OCI-LY1 (cell line): Measurements from ENCODE around the gene CFAP77.

Experiments
- H2AFZ ChIP-seq: fragments of 200-600 bp; sonication (generic), shearing (Covaris generic); 2 replicates; pipeline ENCODE4 v1.6.0; 2014; ENCODE audit warnings: antibody characterized with exemption, mild to moderate bottlenecking, low read length
- H3F3A ChIP-seq: fragments of 200-600 bp; sonication (generic), shearing (Covaris generic); 2 replicates; pipeline ENCODE4 v1.6.0; 2014; ENCODE audit warnings: mild to moderate bottlenecking, antibody characterized with exemption, low read length, moderate library complexity; ENCODE audit not compliant: insufficient read depth
- H3K27ac ChIP-seq: fragments of 200-600 bp; sonication (generic); 2 replicates; pipeline ENCODE4 v1.5.1; 2014; ENCODE audit warnings: low read length, mixed run types, mild to moderate bottlenecking, low read depth; ENCODE audit not compliant: poor library complexity, severe bottlenecking
- H3K27me3 ChIP-seq: fragments of 200-600 bp; sonication (generic); 2 replicates; pipeline ENCODE4 v1.6.0; 2014; ENCODE audit warnings: antibody characterized with exemption, mild to moderate bottlenecking, low read length, moderate library complexity; ENCODE audit not compliant: insufficient read depth
- H3K36me3 ChIP-seq: fragments of 200-600 bp; sonication (generic); 2 replicates; pipeline ENCODE4 v1.6.1; 2014; ENCODE audit warnings: mild to moderate bottlenecking, antibody characterized with exemption, low read length, moderate library complexity, mixed read lengths; ENCODE audit not compliant: insufficient read depth
- H3K4me1 ChIP-seq: fragments of 200-600 bp; sonication (generic); 2 replicates; pipeline ENCODE4 v1.5.1; 2014; ENCODE audit warnings: mild to moderate bottlenecking, low read length, moderate library complexity; ENCODE audit not compliant: insufficient read depth, severe bottlenecking
- H3K4me2 ChIP-seq: fragments of 200-600 bp; sonication (generic), shearing (Covaris generic); 2 replicates; pipeline ENCODE4 v1.6.1; 2014; ENCODE audit warnings: low read length
- H3K4me3 ChIP-seq: fragments of 200-600 bp; sonication (generic); 2 replicates; pipeline ENCODE4 v1.5.1; 2014; ENCODE audit warnings: low read length, low read depth, mild to moderate bottlenecking, mixed read lengths; ENCODE audit not compliant: poor library complexity, severe bottlenecking
- H3K79me2 ChIP-seq: fragments of 200-600 bp; shearing (Covaris generic); 2 replicates; pipeline ENCODE4 v1.6.1; 2016; ENCODE audit warnings: mixed run types, low read length, mixed read lengths; ENCODE audit not compliant: insufficient read depth
- H3K9ac ChIP-seq: fragments of 200-600 bp; sonication (generic), shearing (Covaris generic); 2 replicates; pipeline ENCODE4 v1.6.1; 2014; ENCODE audit warnings: mild to moderate bottlenecking, low read length, mixed read lengths
- H3K9me2 ChIP-seq: fragments of 200-600 bp; sonication (generic), shearing (Covaris generic); 2 replicates; pipeline ENCODE4 v1.6.1; 2014; ENCODE audit warnings: low read depth, mild to moderate bottlenecking, low read length, mixed read lengths
- H3K9me3 ChIP-seq: fragments of 200-600 bp; shearing (Covaris generic); 2 replicates; pipeline ENCODE4 v1.6.1; 2014; ENCODE audit warnings: low read length, mixed read lengths
- H4K20me1 ChIP-seq: fragments of 200-600 bp; sonication (generic), shearing (Covaris generic); 2 replicates; pipeline ENCODE4 v1.6.0; 2016; ENCODE audit warnings: mild to moderate bottlenecking, low read length; ENCODE audit not compliant: insufficient read depth
- CTCF ChIP-seq: fragments of 200-600 bp; sonication (generic), shearing (Covaris generic); IDR thresholded peaks from 2 replicates; pipeline ENCODE4 v1.5.1; 2017; ENCODE audit warnings: mild to moderate bottlenecking, antibody characterized with exemption, low read length, moderate library complexity, mixed read lengths
- EZH2 ChIP-seq: fragments of 200-600 bp; sonication (generic), shearing (Covaris generic); IDR thresholded peaks from 2 replicates; pipeline ENCODE4 v1.8.0; 2017; ENCODE audit warnings: borderline replicate concordance, mixed run types, mild to moderate bottlenecking, antibody characterized with exemption, low read length, moderate library complexity, mixed read lengths

Gene CFAP77

GRCh38 chr9:132591244-132591643 is 181.2 kb downstream of the CFAP77 start:
- Histone ChIP-seq H3K27ac (no peak overlapping the region), H3K27me3 (no peaks in the 10 kb centered on the region), H4K20me1 (no peaks in the 10 kb centered on the region)

GRCh38 chr9:132591751-132592314 is 181.8 kb downstream of the CFAP77 start:
- TF ChIP-seq EZH2 (no peak), CTCF (no peak)
- Histone ChIP-seq H3K4me1 (no peaks in the 10 kb centered on the region), H2AFZ (no peak overlapping the region), H3K27me3 (no peaks in the 10 kb centered on the region), H3K79me2 (no peaks in the 10 kb centered on the region), H3K36me3 (peaks cover 34% of the 10 kb centered on the region), H3K9me3 (no peaks in the 10 kb centered on the region), H4K20me1 (no peaks in the 10 kb centered on the region), H3F3A (no peaks in the 10 kb centered on the region), H3K9me2 (no peaks in the 10 kb centered on the region), H3K4me3 (no peak overlapping the region), H3K27ac (no peak overlapping the region), H3K4me2 (no peak overlapping the region), H3K9ac (no peak overlapping the region)

More at GRCh38 chr9:132591244-132591643, 181.2 kb downstream of the CFAP77 start:
- H3K79me2 ChIP-seq: no peaks in the 10 kb centered on the region
- TF ChIP-seq CTCF (no peak), EZH2 (no peak)
- H3K4me3 ChIP-seq: no peak overlapping the region
- H3K9ac ChIP-seq: no peak overlapping the region
- peaks cover 30% of the 10 kb centered on the region for H3K36me3 ChIP-seq
- H3K9me3 ChIP-seq: no peaks in the 10 kb centered on the region
- no peaks in the 10 kb centered on the region for H3F3A ChIP-seq
- H3K4me2 ChIP-seq: no peak overlapping the region
- no peaks in the 10 kb centered on the region for H3K4me1 ChIP-seq
- no peak overlapping the region for H2AFZ ChIP-seq
- no peaks in the 10 kb centered on the region for H3K9me2 ChIP-seq

DNA sequence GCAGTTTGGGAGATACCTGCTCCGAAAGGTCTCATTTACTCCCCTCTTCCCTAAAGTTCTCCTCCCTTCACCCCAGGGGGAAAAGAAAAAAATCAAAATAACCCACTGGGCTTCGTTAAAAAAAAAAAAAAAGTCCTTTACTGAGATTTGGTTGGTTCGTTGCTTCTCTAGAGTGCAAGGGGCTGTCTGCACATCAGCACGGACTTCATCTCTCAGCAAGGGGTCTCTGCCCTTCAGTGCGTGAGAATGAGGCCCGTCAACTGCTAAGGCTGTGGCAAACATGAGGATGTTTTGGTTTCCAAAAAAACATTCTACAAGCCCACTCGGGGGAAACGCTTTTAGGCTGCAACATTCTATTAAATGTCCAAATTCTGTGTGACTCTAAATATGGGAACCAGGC is 182.4 kb downstream of the CFAP77 start:
- no peaks in the 10 kb centered on the region for H4K20me1 ChIP-seq
- no peak overlapping the region for H3K9ac ChIP-seq
- no peak overlapping the region for H3K4me3 ChIP-seq
- H3K4me2 ChIP-seq: no peak overlapping the region
- no peaks in the 10 kb centered on the region for H3K27me3 ChIP-seq
- no peaks in the 10 kb centered on the region for H3K9me2 ChIP-seq
- no peaks in the 10 kb centered on the region for H3K4me1 ChIP-seq
- TF ChIP-seq CTCF (no peak), EZH2 (no peak)
- H3F3A ChIP-seq: no peaks in the 10 kb centered on the region
- peaks cover 40% of the 10 kb centered on the region for H3K36me3 ChIP-seq
- H3K9me3 ChIP-seq: no peaks in the 10 kb centered on the region
- H3K27ac ChIP-seq: no peak overlapping the region
- no peak overlapping the region for H2AFZ ChIP-seq
- H3K79me2 ChIP-seq: no peaks in the 10 kb centered on the region
